Measurements from ENCODE around the gene CDH2.
"Not testable (repeated sequence)": the region's sequence is repeated elsewhere in the genome, so short reads cannot be mapped to it uniquely, and the experiment has no call there.

Gene CDH2

GRCh38 chr18:27970321-27970720, 206.6 kb downstream of the CDH2 start:
- no peak for DNase-seq

GRCh38 chr18:27969206-27969605, 207.7 kb downstream of the CDH2 start:
- no peak for DNase-seq

DNA sequence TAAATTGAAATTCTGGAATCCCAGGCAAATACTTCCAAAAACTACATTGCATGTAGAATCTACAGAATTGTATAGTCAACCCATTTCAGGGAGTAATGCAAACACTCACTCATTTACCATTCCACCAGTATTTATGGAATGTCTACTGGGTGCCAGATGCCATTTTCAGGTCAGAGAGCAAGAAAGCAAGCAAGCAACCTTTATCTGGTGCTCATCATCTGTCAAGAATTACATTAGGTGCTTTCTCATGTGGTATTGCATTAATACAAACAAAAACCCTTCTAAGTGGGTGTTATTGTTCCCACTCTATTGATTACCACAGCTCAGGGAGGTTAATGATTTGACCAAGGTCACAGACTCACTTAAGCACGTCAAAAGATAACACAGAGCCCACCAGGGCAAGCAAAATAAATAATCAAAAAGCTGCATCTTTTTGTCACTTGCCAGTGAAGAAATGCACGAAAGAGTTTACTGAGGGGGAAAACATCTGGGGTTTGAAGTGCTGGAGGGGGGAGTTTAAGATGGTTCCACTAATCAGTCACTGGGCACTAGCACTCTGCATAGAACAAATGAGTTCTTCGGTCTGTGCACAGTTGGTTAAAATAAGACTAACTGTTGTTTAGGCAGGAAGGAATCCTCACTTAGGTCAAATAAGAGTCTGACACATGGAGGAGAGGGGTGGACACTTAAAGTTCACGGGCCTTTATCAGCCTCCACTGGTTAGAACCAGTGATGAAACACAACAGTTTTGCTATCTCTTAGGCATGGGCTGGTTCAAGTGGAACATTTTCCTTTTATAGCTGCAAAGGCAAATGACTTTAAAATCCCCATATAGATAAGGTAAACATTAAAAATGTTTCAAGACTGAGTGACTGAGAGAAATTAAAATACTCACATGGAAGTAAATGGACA, 208.8 kb downstream of the CDH2 start:
- DNase-seq, result no peak

GRCh38 chr18:27966881-27967280, 210.0 kb downstream of the CDH2 start:
- no peak for DNase-seq

GRCh38 chr18:27964811-27965210, 212.1 kb downstream of the CDH2 start:
- DNase-seq, result no peak

DNA sequence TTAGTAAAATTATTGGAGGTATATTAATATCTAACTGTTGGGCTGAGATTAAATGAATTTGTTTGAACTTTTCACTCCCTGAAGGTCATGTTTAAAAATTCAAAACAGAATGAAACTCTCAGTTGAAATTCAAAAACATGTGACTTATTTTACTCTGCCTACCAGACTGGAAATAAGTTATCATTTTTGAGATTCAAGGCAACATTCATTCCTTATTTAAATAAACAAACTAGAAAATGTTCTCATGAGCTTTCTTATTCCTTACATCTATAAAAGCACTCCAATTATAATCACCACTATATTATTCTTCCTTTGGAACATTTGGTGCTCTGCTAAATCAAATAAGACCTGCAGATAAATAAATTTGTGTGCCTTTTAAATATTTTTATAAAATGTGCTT, 217.8 kb downstream of the CDH2 start:
- no peak for DNase-seq

DNA sequence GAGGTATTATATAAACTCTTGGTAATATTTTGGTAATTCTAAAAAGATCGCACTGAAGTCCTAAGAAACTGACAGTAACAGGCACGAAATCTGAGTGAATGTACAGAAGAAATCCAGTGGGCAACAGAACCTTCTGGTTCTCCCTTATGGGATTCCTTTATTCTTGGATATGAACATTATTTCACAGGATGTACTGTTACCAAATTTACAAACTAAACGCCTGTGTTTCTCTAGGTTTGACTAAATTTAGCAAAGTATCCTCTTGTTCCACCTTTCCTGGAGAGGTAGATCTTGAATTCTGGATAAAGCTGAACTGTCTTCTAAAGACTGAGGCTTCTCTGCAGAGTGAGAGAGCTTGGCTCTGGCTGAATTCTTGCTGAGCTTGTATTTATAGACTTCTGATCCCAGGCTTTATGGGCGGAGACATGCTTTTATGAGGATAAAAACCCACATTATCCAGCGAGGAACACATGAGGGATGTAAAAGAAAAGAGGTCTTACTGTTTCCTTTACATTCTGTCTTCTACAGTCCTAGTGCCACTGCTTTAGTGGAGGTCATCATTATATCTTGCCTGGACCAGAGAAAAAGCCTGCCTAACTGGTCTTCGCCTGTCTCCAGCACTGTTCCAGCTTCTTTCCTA, 220.8 kb downstream of the CDH2 start:
- no peak for DNase-seq

DNA sequence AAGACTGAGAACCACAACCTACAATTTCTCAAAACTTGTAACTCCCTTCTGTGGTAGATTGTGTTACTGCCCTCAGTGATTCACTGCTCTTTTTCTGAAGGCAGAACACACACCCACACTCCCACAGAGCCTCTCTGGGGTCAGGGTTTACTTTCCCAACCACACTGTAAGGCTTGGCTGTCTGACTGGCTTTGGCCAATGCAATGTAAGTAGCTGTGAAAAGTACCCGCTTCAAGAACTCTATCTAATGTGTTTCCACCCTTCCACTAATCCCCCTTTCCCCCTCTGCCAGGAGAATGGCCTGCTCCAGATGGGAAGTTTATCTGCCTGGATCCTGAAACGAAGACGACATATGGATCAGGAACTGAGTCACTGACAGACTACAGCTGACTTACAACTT, 222.7 kb downstream of the CDH2 start:
- no peak for DNase-seq

DNA sequence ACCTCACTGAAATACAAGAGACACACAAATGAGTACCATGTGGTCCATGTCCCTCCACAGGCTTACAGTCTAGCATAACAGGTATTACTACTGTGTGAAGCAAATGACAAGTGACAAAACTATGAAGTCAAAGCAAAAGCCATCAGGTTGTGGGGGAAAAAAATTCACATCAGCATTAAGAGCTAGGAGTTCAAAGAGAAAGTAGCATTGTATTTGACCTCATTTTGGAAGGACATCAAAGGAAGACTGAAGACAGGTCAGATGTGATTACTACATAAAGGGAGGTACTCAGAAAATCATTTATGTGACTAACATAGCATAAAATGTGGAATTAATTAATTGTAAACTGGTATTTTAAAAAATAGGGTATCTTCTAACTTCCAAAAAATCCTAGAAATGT, 224.2 kb downstream of the CDH2 start:
- no peak for DNase-seq

DNA sequence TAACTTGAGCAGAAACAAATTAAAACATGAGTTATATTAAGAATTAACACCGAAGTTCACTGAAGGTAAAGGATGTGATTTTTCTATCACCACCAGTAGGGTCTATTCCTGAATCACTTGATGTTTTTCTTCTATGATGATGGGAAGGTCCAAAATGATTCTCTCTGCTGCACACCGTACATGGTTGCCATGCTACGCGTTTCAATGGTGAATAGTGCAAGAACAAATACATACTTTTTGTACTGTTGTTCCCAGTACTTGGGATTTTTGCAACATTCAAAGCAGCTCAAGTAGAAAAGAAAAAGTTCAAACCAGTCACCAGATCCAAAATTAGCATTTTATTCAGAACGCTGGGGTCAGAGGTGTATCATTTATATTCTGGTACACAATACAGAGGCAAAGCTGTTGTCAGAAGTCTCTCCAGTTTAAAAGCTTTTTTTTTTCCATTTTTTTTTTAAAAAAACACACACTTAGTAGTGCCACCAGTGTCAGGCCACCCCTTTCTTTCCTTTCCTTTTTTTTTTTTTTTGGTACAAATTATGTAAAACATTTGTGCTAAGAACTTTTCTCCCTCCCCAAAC, 226.2 kb downstream of the CDH2 start:
- DNase-seq, result no peak

- no peak for DNase-seq
Observed at GRCh38 chr18:27948986-27949385, 227.9 kb downstream of the CDH2 start.

DNA sequence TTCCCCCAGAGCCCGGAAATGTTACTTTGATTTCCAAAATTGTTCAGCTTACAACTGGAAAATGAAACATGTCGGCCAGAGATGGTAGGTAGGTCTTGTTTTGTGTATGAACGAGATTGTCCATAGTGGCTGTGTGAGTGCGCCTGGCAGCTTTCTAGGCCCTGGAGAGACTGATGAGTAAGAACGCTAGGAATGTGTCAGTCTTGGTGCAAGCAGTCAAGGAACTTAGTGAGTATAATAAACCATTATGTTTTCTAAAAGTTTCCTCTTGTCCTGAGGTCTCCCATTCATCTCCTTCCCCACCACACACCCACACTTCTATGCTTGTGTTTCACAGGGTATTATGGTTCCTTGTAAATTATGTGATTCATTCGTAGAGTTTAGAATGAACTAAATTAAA, 234.2 kb downstream of the CDH2 start:
- DNase-seq, result no peak

- no peak for DNase-seq
Observed at GRCh38 chr18:27931535-27931934, 245.4 kb downstream of the CDH2 start.

GRCh38 chr18:27922780-27923179, 254.2 kb downstream of the CDH2 start:
- DNase-seq, result no peak

DNA sequence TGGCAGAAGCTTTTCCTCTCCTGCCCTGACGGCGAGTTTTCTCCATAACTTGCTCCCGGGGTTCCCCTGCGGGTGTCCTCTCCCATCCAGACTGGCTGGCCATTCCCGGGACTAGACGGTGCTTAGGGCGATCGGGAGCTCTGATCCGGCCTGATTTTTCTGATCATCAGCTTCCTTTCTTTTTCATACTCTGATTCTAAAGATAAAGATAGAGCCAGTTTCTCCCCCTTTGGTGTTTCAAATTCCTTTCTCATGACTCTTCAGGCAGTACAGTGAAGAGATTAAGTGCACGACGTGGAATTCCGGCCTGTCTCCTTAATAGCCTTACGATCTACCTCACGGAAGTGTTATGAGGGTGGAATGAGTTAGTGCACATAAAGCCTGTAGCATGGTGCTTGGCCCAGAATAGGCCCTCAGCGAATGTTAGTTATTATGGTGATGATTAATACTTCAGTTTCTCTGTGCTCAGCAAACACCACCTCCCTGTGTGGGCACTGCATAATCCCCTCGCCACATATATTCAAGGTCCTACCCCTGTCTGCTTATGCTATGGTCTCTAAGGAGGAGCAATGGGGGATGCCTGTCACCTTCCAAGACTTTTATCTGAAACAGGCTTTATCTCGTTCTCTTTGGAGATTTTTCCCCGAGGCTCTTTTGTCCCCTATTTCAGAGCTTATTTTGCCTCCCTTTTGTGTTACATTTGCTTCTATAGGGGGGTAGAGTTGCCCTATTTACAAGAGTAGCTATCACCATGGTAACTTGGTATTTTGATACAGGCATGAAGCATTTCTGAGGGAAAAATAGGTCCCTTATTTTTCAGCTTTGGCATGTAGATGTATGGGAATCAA, 254.8 kb downstream of the CDH2 start:
- DNase-seq, result no peak

DNA sequence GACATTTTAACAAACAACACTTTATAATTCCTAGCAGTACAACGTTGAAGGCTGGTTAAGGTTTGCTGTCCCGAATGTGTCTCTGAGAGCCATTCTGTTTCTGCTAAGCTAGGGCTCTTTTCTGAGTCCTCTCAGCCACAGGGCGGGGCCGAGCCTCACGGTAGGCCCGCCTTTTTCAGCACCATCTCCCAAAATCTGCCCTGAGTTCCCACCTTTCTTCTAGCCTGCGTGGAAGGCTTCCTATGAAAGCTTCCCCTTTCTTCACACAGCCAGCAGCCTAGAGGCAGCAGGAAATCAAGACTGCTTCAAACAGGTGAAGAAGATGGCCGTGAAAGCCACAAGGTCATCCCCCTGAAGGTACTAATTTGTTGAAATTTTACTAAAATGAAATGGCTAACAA, 255.5 kb downstream of the CDH2 start:
- no peak for DNase-seq

GRCh38 chr18:27920836-27921235, 256.1 kb downstream of the CDH2 start:
- no peak for DNase-seq

GRCh38 chr18:27906189-27906588, 270.7 kb downstream of the CDH2 start:
- not testable (repeated sequence) for DNase-seq

DNA sequence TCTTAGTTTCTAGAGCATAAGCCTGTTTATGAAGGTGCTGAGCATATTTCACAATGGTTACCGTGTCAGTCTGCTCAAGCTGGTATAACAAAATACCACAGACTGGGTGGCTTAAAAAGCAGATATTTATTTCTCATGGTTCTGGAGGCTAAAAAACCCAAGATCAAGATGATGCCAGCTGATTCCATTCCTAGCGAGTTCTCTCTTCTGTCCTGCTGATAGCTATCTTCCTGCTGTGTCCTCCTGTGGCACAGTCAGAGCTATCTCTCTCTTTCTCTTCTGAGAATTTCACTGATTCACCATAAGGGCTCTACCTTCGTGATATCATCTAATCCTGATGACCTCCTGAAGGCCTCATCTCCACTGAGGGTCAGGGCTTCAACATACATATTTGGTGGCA, 273.0 kb downstream of the CDH2 start:
- DNase-seq, result no peak

DNA sequence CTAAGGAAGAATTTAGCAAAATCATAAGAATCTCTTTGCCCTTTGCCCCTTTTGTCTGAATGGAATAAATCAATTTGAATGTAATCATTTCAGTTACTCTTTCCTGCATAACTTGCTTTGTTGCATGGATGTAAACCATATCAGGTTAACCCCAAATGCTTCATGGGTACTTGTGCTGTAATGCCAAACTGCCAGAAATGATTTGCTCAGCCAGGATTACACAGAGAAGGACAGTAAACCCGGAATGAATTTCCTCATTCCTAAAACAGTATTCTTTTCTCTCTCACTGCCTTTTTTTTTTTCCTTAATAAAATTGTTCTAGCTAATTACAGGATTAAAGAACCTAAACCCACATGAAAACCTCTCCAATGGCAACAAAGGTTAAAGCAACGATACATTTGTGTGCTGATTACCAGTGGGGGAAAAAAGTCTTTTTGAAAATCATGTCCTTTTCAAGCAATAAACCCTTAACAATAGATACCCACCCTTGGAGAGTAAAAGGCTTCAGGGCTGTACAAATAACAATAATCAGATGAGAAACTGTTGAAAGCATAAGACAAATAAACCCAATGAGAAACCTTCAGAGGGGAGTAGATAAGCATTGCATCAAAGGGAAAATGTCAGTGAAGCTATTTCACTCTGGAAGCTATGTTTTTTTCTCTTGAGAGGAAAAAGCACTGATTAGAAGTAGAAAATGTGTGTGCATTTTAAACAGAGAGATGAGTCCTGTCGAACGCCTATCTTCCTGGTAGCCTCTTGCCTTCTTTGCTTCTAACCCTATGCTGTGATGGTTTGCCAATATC, 275.3 kb downstream of the CDH2 start:
- DNase-seq, result no peak

All from activated CD8-positive, alpha-beta memory T cell treated with anti-CD3 and anti-CD28 coated beads, Interleukin-2, amount 50 U/mL, for 48 hours (primary cell).